Neuronal stem cell (in vitro differentiated cells): ENCODE measurements around the gene GPR137B.

Experiments
- DNase-seq: peaks from one replicate; pipeline ENCODE4 v3.0.0-alpha.2; 2013; ENCODE audit warnings: low spot score
- H2AFZ ChIP-seq: one replicate; pipeline ENCODE4 v1.6.1; 2013; ENCODE audit warnings: mild to moderate bottlenecking, low read length, inconsistent platforms
- H2AK5ac ChIP-seq: 2 replicates; pipeline ENCODE4 v1.6.1; 2013; ENCODE audit warnings: low read depth, mild to moderate bottlenecking, inconsistent platforms, low read length, moderate library complexity, mixed read lengths
- H2BK120ac ChIP-seq: 2 replicates; pipeline ENCODE4 v1.6.1; 2013; ENCODE audit warnings: low read depth, mild to moderate bottlenecking, inconsistent platforms, low read length, moderate library complexity, mixed read lengths
- H2BK12ac ChIP-seq: one replicate; pipeline ENCODE4 v1.6.1; 2013; ENCODE audit warnings: low read length, inconsistent platforms
- H2BK15ac ChIP-seq: 2 replicates; pipeline ENCODE4 v1.6.1; 2013; ENCODE audit warnings: mild to moderate bottlenecking, low read length, inconsistent platforms, mixed read lengths
- H2BK5ac ChIP-seq: one replicate; pipeline ENCODE4 v1.6.1; 2013; ENCODE audit warnings: inconsistent platforms, mild to moderate bottlenecking, low read length, moderate library complexity
- H3K14ac ChIP-seq: one replicate; pipeline ENCODE4 v1.6.1; 2013; ENCODE audit warnings: low read length, inconsistent platforms
- H3K18ac ChIP-seq: 2 replicates; pipeline ENCODE4 v1.6.1; 2013; ENCODE audit warnings: low read length, inconsistent platforms
- H3K23ac ChIP-seq: 2 replicates; pipeline ENCODE4 v1.6.1; 2013; ENCODE audit warnings: low read depth, mild to moderate bottlenecking, mixed read lengths, low read length, inconsistent platforms; ENCODE audit not compliant: poor library complexity
- H3K27ac ChIP-seq: replicated peaks from 3 replicates; pipeline ENCODE4 v1.5.1; 2013; ENCODE audit warnings: low read length, inconsistent platforms
- H3K27me3 ChIP-seq, 3 experiments: 2 replicates each; pipeline ENCODE4 v1.6.1; 2013; ENCODE audit warnings: low read length in 3 of 3, mild to moderate bottlenecking in 2 of 3, inconsistent platforms in 1 of 3, low read depth in 1 of 3, mixed read lengths in 1 of 3, moderate library complexity in 1 of 3; ENCODE audit not compliant: control insufficient read depth in 3 of 3, insufficient read depth in 3 of 3
- H3K36me3 ChIP-seq, 2 donors: replicated peaks in 1 of 2; 2 replicates each; pipeline ENCODE4 v1.6.1; 2013; ENCODE audit warnings: low read length in 2 of 2; ENCODE audit not compliant: control insufficient read depth in 2 of 2, insufficient read depth in 2 of 2
- H3K4ac ChIP-seq: 2 replicates; pipeline ENCODE4 v1.6.1; 2013; ENCODE audit warnings: inconsistent platforms, mild to moderate bottlenecking, low read length, moderate library complexity
- H3K4me1 ChIP-seq, 2 donors: 1 replicate in 1 of 2; 2 replicates in 1 of 2; pipeline ENCODE4 v1.6.1; 2013; ENCODE audit warnings: low read length in 2 of 2, low read depth in 1 of 2; ENCODE audit not compliant: control insufficient read depth in 2 of 2, insufficient read depth in 1 of 2
- H3K4me2 ChIP-seq: one replicate; pipeline ENCODE4 v1.6.1; 2013; ENCODE audit warnings: mild to moderate bottlenecking, low read length, inconsistent platforms; ENCODE audit not compliant: insufficient read depth, poor library complexity, severe bottlenecking
- H3K4me3 ChIP-seq, 2 donors: 2 replicates each; pipeline ENCODE4 v1.5.1; 2013; ENCODE audit warnings: low read length in 2 of 2, mild to moderate bottlenecking in 2 of 2, inconsistent platforms in 1 of 2, moderate library complexity in 1 of 2
- H3K79me1 ChIP-seq: one replicate; pipeline ENCODE4 v1.6.1; 2013; ENCODE audit warnings: low read depth, mild to moderate bottlenecking, inconsistent platforms, low read length, moderate library complexity
- H3K9ac ChIP-seq: one replicate; pipeline ENCODE4 v1.6.1; 2013; ENCODE audit warnings: mild to moderate bottlenecking, low read depth, low read length, inconsistent platforms; ENCODE audit not compliant: poor library complexity
- H3K9me3 ChIP-seq, 2 donors: replicated peaks in 1 of 2; 2 replicates each; pipeline versions ENCODE3 to v1.6.1; 2013; ENCODE audit warnings: low read length in 2 of 2, mild to moderate bottlenecking in 2 of 2, inconsistent platforms in 1 of 2, low read depth in 1 of 2, mixed read lengths in 1 of 2, moderate library complexity in 1 of 2; ENCODE audit not compliant: control insufficient read depth in 2 of 2, insufficient read depth in 1 of 2
- H4K8ac ChIP-seq: one replicate; pipeline ENCODE4 v1.6.1; 2013; ENCODE audit warnings: low read depth, mild to moderate bottlenecking, inconsistent platforms, low read length, moderate library complexity
- H4K91ac ChIP-seq: one replicate; pipeline ENCODE4 v1.6.1; 2013; ENCODE audit warnings: low read length, low read depth, mild to moderate bottlenecking, inconsistent platforms; ENCODE audit not compliant: poor library complexity
- WGBS, 2 donors: extraction: QIAGEN DNeasy Blood & Tissue Kit; methylation state at CpG; one replicate each; pipeline ENCODE4 v1.1.7; 2013; ENCODE audit warnings: missing lambda C conversion rate in 2 of 2, mixed read lengths in 1 of 2; ENCODE audit not compliant: insufficient read length in 2 of 2, insufficient replicate concordance in 1 of 2; ENCODE audit errors: extremely low coverage in 2 of 2; 5-methylcytosine and 5-hydroxymethylcytosine counted together

Gene GPR137B

DNA sequence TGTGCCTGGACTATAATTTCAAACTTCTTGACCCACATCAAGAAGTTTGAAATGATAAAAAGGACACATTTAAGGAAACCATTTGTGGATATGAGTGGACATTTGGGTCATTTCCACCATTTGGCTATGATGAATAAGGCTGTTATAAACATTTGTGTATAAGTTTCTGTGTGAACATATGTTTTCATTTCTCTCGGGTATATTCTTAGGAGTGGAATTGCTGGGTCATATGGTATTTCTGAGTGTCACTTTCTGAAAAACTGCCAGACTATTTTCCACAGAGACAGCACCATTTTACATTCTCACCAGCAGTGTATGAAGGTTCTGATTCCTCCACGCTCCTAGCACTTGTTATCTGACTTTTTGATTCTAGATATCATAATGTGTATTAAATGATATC is 50.8 kb downstream of the GPR137B start:
- no peaks in the 10 kb centered on the region for H3K27me3 ChIP-seq
- no peak overlapping the region for H3K14ac ChIP-seq
- H2AK5ac ChIP-seq = no peak overlapping the region
- no peak overlapping the region for H2BK5ac ChIP-seq
- H3K79me1 ChIP-seq = no peaks in the 10 kb centered on the region
- H2AFZ ChIP-seq = no peak overlapping the region
- H3K4me2 ChIP-seq = no peak overlapping the region
- H3K18ac ChIP-seq = no peak overlapping the region
- H3K4me3 ChIP-seq = no peak overlapping the region
- H3K27ac ChIP-seq = no peak overlapping the region
- H3K9ac ChIP-seq = no peak overlapping the region
- no peak overlapping the region for H2BK15ac ChIP-seq
- H2BK120ac ChIP-seq = no peak overlapping the region
- no peaks in the 10 kb centered on the region for H3K4me1 ChIP-seq
- H3K36me3 ChIP-seq = no peaks in the 10 kb centered on the region
- no peak overlapping the region for H3K23ac ChIP-seq
- no peak overlapping the region for H3K4ac ChIP-seq
- no CpG with 5 or more reads among the region's 2 CpGs for WGBS, 2 donors
- H4K91ac ChIP-seq = no peak overlapping the region
- no peaks in the 10 kb centered on the region for H3K9me3 ChIP-seq
- no peak overlapping the region for H4K8ac ChIP-seq
- H2BK12ac ChIP-seq = no peak overlapping the region
- no peak for DNase-seq

DNA sequence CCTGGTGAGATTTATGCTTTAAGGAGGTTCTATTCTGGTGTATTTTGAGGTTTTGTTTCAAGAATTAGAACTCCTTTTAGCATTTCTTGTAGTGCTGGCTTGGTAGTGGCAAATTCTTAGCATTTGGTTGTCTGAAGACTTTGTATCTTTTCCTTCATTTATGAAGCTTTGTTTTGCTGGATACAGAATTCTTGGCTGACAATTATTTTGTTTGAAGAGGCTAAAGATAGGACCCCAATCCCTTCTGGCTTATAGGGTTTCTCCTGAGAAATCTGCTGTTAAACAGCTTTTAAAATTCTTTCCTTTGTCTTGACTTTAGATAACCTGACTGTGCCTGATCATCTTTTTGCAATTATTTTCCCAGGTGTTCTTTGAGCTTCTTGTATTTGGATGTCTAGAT is 58.6 kb downstream of the GPR137B start:
- Histone ChIP-seq H3K9ac (no peak overlapping the region), H3K79me1 (no peaks in the 10 kb centered on the region), H2BK5ac (no peak overlapping the region), H2BK120ac (no peak overlapping the region), H3K27ac (no peak overlapping the region), H3K9me3 (peaks cover 0 to 4% of the 10 kb centered on the region in 2 donors), H2AK5ac (no peak overlapping the region), H3K4me1 (no peaks in the 10 kb centered on the region), H4K8ac (no peak overlapping the region), H3K27me3 (no peaks in the 10 kb centered on the region), H2BK12ac (no peak overlapping the region), H2BK15ac (no peak overlapping the region), H3K23ac (no peak overlapping the region), H3K4ac (no peak overlapping the region), H3K4me2 (no peak overlapping the region), H3K36me3 (peaks cover 0 to 6% of the 10 kb centered on the region in 2 donors), H3K4me3 (no peak overlapping the region), H3K14ac (no peak overlapping the region), H2AFZ (no peak overlapping the region), H4K91ac (no peak overlapping the region), H3K18ac (no peak overlapping the region)
- no peak for DNase-seq

DNA sequence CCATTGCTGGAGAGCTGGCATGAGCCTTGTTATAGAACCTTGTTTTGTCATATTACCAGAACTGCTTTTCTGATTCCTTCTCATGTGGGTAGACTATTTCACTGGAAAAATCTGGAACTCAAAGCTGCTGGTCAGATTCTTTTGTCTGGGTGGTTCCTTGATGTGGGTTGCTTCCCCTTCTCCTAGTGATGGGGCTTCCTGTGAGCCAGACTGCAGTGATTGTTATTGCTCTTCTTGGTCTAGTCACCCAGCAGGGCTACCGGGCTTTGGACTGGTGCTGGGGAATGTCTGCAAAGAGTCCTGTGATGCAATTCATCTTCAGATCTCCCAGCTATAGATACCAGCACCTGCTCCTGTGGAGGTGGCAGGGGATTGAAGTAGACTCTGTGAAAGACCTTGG is 59.4 kb downstream of the GPR137B start:
- H2BK15ac ChIP-seq = no peak overlapping the region
- WGBS, 2 donors = no CpG with 5 or more reads among the region's 1 CpG
- H3K14ac ChIP-seq = no peak overlapping the region
- H3K27me3 ChIP-seq = no peaks in the 10 kb centered on the region
- H2BK12ac ChIP-seq = no peak overlapping the region
- H3K4me3 ChIP-seq = no peak overlapping the region
- H3K4me1 ChIP-seq = peaks cover 0 to 4% of the 10 kb centered on the region in 2 donors
- H3K9ac ChIP-seq = no peak overlapping the region
- H3K23ac ChIP-seq = no peak overlapping the region
- H2BK5ac ChIP-seq = no peak overlapping the region
- H2AK5ac ChIP-seq = no peak overlapping the region
- no peak overlapping the region for H3K18ac ChIP-seq
- no peak overlapping the region for H3K4ac ChIP-seq
- no peak overlapping the region for H2BK120ac ChIP-seq
- no peak overlapping the region for H3K4me2 ChIP-seq
- H3K79me1 ChIP-seq = no peaks in the 10 kb centered on the region
- DNase-seq = no peak
- no peak overlapping the region for H2AFZ ChIP-seq
- H3K36me3 ChIP-seq = peaks cover 0 to 6% of the 10 kb centered on the region in 2 donors
- no peak overlapping the region for H3K27ac ChIP-seq
- H3K9me3 ChIP-seq = peaks cover 0 to 4% of the 10 kb centered on the region in 2 donors
- no peak overlapping the region for H4K91ac ChIP-seq
- H4K8ac ChIP-seq = no peak overlapping the region

DNA sequence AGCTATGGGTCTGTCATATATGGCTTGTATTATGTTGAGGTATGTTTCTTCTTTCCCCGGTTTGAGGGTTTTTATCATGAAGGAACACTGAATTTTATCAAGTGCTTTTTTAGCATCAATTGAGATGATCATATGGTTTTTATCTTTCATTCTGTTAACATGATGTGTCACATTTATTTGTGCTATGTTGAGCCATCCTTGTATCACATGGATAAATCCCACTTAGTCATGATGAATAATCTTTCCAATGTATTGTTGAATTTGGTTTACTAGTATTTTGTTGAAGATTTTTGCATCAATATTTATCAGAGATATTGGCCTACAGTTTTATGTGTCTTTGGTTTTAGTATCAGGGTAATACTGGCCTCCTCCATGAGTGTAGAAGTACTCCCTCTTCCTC is 61.7 kb downstream of the GPR137B start:
- Histone ChIP-seq H3K18ac (no peak overlapping the region), H4K91ac (no peak overlapping the region), H4K8ac (no peak overlapping the region), H3K4ac (no peak overlapping the region), H2AK5ac (no peak overlapping the region), H3K27ac (no peak overlapping the region), H3K4me1 (peaks cover 0 to 6% of the 10 kb centered on the region in 2 donors), H3K9ac (no peak overlapping the region), H2BK120ac (no peak overlapping the region), H3K4me3 (no peak overlapping the region), H3K36me3 (peaks cover 0 to 6% of the 10 kb centered on the region in 2 donors), H2AFZ (no peak overlapping the region), H2BK15ac (no peak overlapping the region), H3K27me3 (no peaks in the 10 kb centered on the region), H2BK5ac (no peak overlapping the region), H3K4me2 (no peak overlapping the region), H3K79me1 (no peaks in the 10 kb centered on the region), H3K14ac (no peak overlapping the region), H2BK12ac (no peak overlapping the region), H3K23ac (no peak overlapping the region), H3K9me3 (peaks cover 0 to 4% of the 10 kb centered on the region in 2 donors)
- DNase-seq = no peak
- no CpG with 5 or more reads among the region's 1 CpG for WGBS, 2 donors
